GM04503 (cell line): Measurements from ENCODE around the gene GFM2.
"Not testable (repeated sequence)": the region's sequence is repeated elsewhere in the genome, so short reads cannot be mapped to it uniquely, and the experiment has no call there.

Experiments used
- DNase-seq: peaks from one replicate; pipeline ENCODE4 v3.0.0-alpha.2; 2012; ENCODE audit warnings: low read depth

GFM2 gene

GRCh38 chr5:74717596-74717995, 49.3 kb downstream of the GFM2 start:
- DNase-seq = no peak

DNA sequence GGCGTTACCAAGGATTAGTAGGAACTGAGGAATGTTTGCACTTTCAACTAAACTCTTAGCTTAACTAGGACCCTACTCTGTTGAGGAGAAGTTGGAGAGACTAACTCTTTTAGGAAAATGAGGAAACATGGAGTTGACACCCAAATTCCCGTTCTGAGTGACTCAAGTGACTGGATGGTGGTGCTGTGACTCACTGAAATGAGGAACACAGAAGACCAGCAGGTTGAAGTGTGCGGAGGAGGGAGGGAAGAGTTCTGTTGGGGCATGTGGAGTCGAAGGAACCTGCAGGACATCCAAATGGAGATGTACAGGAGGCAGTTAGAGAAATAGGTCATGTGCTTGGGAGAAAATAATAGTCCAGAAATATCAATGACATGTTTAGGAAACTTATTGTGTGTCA, 73.7 kb downstream of the GFM2 start:
- no peak for DNase-seq

DNA sequence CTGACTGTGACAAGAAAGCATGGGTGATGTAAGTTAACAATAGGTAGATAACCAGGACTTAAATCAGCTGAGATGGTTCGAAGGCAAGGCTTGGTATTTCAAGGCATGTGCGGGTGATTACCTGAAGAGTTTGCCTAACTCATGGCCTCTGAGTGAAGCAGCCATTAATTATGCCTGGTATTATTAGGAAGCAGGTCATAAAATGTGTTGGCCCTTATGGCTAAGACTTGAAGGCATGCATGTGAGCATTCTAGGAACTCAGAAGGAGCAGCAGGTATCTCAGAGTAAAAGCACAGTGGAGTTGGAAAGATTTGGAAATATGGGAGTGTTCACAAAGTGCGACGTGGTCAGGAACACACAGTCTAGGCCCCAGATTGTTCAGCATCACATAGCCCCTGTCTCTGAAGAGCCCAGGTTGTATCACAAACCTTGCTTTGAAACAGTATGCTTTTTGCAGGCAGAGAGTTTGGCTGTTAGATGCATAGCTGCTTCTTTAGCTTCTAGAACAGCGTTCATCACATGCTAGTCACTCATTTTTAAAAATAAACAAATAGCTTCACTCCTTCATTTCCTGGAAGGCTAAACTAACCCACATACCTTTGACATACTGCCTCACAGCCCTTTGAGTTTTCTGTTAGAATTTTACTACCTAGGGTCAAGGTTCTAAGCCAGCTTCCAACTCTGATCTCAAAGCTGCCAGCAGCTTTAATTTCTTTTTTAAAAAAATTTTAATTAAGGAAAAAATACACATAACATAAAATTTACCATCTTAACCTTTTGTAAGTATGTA, 79.8 kb downstream of the GFM2 start:
- DNase-seq = no peak

- no peak for DNase-seq
Observed at GRCh38 chr5:74685979-74686631, 80.8 kb downstream of the GFM2 start.

GRCh38 chr5:74684900-74685851, 81.7 kb downstream of the GFM2 start, which contains the start of gene HEXB:
HEXB (plus strand) TSS chr5:74685233; CDS start chr5:74685261, 28 bp downstream.
- peak; percentile 21 for DNase-seq

DNA sequence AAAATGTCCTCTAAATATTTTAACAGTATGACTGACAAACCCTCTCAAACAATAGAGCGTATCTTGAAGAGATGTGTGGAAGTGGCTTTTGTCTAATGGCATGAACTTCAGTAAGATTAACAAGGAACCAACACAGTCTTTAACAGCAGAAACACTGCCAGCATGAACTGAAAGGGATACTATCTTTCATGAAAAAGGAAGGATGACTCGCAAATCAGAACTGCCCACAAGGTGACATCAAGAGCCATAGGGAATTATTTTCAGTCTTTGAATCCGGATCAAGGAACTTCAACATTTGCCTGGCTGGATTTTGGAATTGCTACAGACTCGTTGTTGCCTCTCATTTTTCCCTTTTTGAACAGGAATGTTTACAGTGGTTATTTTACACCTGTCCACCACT, 87.0 kb downstream of the GFM2 start:
- no peak for DNase-seq

GRCh38 chr5:74679300-74679699, 87.6 kb downstream of the GFM2 start:
- DNase-seq = not testable (repeated sequence)

GRCh38 chr5:74678123-74678522, 88.8 kb downstream of the GFM2 start:
- DNase-seq = not testable (repeated sequence)

GRCh38 chr5:74676466-74676865, 90.5 kb downstream of the GFM2 start:
- not testable (repeated sequence) for DNase-seq

DNA sequence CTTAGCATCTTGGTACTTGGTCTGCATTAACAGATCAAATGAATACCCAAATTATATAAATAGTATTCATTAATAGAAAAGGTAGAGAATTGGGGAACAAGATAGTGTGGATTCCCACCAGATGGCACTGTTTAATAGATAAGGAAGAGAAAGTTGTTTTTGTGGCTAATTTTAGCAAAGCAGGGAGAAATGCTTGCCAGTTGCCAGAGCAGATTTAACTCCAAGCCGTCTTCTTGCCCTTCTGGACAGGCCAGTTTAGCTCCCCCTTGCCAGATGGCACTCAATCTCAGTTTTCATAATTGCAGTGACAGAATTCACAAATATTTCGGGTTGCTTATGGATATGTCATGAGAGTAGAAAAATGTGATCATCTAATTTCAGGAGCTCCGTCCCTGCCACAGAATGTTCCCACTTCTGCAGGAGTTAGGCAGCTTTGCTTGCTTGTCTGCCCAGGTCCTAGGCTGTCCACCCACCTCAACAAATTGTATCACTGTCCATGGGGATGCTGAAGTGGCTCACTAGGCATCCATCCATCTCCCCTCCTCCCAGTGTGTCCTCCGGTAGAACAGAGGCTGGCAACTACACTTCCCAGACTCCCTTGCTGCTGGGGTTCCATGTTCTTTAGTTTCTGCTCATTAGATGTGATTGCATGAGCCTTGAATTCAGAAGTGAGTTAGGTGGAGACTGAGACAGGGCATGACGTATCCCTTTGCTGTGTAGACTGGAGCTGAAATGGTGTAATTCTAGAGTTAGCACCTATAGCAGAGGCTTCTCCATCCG, 93.7 kb downstream of the GFM2 start:
- no peak for DNase-seq

- no peak for DNase-seq
Observed at GRCh38 chr5:74672215-74672877, 94.6 kb downstream of the GFM2 start.
